H1 (cell line): ENCODE data around the gene MNAT1. TPM values are rescaled to one million over a fixed set of nuclear protein-coding genes. Genes with fewer than 3 reads are reported as not detected.

Experiments used
- polyA plus RNA-seq, 7 experiments: library from polyadenylated mRNA; depleted of rRNA in 3 of 7; stranded (reverse) in 5 of 7; unstranded in 2 of 7; fragments of >200 nt in 5 of 7; fragments of 200-250 nt in 2 of 7; gene quantifications; 1 replicate in 5 of 7; 2 replicates in 1 of 7; 4 replicates in 1 of 7; pipeline versions ENCODE4 v1.2.1 to v1.2.3, GENCODE V29; 2011 to 2013; ENCODE audit warnings: missing spikeins in 2 of 7, mixed read lengths in 2 of 7
- total RNA-seq: library from RNA; stranded (reverse); fragmentation: NEBNext Ultra II Directional; extraction: Animal tissue kit (Norgen Biotek cat#: 25700); gene quantifications from 2 replicates; pipeline ENCODE4 v1.2.1, GENCODE V29; 2021
- TF ChIP-seq, protein P1 (sequence below): fragments of 300-600 bp; sonication (generic); IDR thresholded peaks from 2 replicates; pipeline ENCODE4 v1.7.1; 2012; ENCODE audit warnings: low read length, moderate library complexity, mild to moderate bottlenecking, inconsistent platforms; ENCODE audit not compliant: insufficient replicate concordance

Gene MNAT1
- total and polyA plus RNA-seq, 2 of the 8 experiments (the other 6 are each of a cell fraction or from before 2014, with no cell fraction given): 34.7 to 52.1 TPM

DNA sequence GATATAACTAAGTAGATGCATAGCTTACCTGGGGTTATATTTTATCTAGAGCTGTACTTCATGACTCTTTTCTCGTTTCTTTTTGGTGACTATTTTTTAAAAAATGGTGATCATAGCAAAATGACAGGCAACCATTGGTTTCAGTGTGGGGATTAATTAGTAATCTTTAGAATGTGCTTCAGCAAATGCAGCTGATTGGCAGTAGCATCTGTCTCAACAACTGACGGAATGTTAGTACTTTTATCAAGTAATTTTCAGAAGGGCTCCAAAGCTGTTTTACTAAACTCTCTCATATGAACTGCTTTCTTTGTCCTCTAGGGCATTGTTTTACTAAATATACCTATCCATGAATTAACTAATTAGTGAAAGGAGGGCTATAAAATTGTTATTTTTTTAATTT lies 128.7 kb downstream of the MNAT1 start (continued):
- TF ChIP-seq, protein P1, sequence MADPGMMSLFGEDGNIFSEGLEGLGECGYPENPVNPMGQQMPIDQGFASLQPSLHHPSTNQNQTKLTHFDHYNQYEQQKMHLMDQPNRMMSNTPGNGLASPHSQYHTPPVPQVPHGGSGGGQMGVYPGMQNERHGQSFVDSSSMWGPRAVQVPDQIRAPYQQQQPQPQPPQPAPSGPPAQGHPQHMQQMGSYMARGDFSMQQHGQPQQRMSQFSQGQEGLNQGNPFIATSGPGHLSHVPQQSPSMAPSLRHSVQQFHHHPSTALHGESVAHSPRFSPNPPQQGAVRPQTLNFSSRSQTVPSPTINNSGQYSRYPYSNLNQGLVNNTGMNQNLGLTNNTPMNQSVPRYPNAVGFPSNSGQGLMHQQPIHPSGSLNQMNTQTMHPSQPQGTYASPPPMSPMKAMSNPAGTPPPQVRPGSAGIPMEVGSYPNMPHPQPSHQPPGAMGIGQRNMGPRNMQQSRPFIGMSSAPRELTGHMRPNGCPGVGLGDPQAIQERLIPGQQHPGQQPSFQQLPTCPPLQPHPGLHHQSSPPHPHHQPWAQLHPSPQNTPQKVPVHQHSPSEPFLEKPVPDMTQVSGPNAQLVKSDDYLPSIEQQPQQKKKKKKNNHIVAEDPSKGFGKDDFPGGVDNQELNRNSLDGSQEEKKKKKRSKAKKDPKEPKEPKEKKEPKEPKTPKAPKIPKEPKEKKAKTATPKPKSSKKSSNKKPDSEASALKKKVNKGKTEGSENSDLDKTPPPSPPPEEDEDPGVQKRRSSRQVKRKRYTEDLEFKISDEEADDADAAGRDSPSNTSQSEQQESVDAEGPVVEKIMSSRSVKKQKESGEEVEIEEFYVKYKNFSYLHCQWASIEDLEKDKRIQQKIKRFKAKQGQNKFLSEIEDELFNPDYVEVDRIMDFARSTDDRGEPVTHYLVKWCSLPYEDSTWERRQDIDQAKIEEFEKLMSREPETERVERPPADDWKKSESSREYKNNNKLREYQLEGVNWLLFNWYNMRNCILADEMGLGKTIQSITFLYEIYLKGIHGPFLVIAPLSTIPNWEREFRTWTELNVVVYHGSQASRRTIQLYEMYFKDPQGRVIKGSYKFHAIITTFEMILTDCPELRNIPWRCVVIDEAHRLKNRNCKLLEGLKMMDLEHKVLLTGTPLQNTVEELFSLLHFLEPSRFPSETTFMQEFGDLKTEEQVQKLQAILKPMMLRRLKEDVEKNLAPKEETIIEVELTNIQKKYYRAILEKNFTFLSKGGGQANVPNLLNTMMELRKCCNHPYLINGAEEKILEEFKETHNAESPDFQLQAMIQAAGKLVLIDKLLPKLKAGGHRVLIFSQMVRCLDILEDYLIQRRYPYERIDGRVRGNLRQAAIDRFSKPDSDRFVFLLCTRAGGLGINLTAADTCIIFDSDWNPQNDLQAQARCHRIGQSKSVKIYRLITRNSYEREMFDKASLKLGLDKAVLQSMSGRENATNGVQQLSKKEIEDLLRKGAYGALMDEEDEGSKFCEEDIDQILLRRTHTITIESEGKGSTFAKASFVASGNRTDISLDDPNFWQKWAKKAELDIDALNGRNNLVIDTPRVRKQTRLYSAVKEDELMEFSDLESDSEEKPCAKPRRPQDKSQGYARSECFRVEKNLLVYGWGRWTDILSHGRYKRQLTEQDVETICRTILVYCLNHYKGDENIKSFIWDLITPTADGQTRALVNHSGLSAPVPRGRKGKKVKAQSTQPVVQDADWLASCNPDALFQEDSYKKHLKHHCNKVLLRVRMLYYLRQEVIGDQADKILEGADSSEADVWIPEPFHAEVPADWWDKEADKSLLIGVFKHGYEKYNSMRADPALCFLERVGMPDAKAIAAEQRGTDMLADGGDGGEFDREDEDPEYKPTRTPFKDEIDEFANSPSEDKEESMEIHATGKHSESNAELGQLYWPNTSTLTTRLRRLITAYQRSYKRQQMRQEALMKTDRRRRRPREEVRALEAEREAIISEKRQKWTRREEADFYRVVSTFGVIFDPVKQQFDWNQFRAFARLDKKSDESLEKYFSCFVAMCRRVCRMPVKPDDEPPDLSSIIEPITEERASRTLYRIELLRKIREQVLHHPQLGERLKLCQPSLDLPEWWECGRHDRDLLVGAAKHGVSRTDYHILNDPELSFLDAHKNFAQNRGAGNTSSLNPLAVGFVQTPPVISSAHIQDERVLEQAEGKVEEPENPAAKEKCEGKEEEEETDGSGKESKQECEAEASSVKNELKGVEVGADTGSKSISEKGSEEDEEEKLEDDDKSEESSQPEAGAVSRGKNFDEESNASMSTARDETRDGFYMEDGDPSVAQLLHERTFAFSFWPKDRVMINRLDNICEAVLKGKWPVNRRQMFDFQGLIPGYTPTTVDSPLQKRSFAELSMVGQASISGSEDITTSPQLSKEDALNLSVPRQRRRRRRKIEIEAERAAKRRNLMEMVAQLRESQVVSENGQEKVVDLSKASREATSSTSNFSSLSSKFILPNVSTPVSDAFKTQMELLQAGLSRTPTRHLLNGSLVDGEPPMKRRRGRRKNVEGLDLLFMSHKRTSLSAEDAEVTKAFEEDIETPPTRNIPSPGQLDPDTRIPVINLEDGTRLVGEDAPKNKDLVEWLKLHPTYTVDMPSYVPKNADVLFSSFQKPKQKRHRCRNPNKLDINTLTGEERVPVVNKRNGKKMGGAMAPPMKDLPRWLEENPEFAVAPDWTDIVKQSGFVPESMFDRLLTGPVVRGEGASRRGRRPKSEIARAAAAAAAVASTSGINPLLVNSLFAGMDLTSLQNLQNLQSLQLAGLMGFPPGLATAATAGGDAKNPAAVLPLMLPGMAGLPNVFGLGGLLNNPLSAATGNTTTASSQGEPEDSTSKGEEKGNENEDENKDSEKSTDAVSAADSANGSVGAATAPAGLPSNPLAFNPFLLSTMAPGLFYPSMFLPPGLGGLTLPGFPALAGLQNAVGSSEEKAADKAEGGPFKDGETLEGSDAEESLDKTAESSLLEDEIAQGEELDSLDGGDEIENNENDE: no peak
